Panc1 (cell line): ENCODE measurements around the gene MTA2.

ENCODE experiments used
- POLR2AphosphoS5 ChIP-seq: IDR thresholded peaks from 2 replicates; pipeline ENCODE4 v1.6.1; 2012; ENCODE audit warnings: mild to moderate bottlenecking, low read depth, low read length, moderate library complexity
- TF ChIP-seq, protein P1 (sequence below): fragments of 450-650 bp; IDR thresholded peaks from 2 replicates; pipeline ENCODE4 v1.5.1; 2017; ENCODE audit warnings: mild to moderate bottlenecking
- TF ChIP-seq, protein P2 (sequence below), 2 experiments: IDR thresholded peaks; 2 replicates each; pipeline ENCODE4 v1.6.1; 2011 to 2012; ENCODE audit warnings: low read depth in 2 of 2, control low read depth in 1 of 2, low read length in 1 of 2, mild to moderate bottlenecking in 1 of 2, moderate library complexity in 1 of 2; ENCODE audit not compliant: insufficient read depth in 1 of 2

GRCh38 chr11:62632492-62632891, 30.8 kb upstream of the MTA2 start:
- TF ChIP-seq, protein P1, sequence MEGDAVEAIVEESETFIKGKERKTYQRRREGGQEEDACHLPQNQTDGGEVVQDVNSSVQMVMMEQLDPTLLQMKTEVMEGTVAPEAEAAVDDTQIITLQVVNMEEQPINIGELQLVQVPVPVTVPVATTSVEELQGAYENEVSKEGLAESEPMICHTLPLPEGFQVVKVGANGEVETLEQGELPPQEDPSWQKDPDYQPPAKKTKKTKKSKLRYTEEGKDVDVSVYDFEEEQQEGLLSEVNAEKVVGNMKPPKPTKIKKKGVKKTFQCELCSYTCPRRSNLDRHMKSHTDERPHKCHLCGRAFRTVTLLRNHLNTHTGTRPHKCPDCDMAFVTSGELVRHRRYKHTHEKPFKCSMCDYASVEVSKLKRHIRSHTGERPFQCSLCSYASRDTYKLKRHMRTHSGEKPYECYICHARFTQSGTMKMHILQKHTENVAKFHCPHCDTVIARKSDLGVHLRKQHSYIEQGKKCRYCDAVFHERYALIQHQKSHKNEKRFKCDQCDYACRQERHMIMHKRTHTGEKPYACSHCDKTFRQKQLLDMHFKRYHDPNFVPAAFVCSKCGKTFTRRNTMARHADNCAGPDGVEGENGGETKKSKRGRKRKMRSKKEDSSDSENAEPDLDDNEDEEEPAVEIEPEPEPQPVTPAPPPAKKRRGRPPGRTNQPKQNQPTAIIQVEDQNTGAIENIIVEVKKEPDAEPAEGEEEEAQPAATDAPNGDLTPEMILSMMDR = no peak
- TF ChIP-seq POLR2AphosphoS5 = no peak
- TF ChIP-seq, protein P2, sequence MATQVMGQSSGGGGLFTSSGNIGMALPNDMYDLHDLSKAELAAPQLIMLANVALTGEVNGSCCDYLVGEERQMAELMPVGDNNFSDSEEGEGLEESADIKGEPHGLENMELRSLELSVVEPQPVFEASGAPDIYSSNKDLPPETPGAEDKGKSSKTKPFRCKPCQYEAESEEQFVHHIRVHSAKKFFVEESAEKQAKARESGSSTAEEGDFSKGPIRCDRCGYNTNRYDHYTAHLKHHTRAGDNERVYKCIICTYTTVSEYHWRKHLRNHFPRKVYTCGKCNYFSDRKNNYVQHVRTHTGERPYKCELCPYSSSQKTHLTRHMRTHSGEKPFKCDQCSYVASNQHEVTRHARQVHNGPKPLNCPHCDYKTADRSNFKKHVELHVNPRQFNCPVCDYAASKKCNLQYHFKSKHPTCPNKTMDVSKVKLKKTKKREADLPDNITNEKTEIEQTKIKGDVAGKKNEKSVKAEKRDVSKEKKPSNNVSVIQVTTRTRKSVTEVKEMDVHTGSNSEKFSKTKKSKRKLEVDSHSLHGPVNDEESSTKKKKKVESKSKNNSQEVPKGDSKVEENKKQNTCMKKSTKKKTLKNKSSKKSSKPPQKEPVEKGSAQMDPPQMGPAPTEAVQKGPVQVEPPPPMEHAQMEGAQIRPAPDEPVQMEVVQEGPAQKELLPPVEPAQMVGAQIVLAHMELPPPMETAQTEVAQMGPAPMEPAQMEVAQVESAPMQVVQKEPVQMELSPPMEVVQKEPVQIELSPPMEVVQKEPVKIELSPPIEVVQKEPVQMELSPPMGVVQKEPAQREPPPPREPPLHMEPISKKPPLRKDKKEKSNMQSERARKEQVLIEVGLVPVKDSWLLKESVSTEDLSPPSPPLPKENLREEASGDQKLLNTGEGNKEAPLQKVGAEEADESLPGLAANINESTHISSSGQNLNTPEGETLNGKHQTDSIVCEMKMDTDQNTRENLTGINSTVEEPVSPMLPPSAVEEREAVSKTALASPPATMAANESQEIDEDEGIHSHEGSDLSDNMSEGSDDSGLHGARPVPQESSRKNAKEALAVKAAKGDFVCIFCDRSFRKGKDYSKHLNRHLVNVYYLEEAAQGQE (IDR thresholded peaks at IDR 0.05; ENCODE audit: insufficient read depth in 1 of 2, low read depth in 2 of 2, low read length in 1 of 2) = no peak
